ENCODE data around the gene LRP1. TPM values are rescaled to one million over a fixed set of nuclear protein-coding genes. Genes with fewer than 3 reads are reported as not detected.

LRP1 gene
- total and polyA plus RNA-seq, 4 donors, result 87.5 to 375 (median 139) TPM

DNA sequence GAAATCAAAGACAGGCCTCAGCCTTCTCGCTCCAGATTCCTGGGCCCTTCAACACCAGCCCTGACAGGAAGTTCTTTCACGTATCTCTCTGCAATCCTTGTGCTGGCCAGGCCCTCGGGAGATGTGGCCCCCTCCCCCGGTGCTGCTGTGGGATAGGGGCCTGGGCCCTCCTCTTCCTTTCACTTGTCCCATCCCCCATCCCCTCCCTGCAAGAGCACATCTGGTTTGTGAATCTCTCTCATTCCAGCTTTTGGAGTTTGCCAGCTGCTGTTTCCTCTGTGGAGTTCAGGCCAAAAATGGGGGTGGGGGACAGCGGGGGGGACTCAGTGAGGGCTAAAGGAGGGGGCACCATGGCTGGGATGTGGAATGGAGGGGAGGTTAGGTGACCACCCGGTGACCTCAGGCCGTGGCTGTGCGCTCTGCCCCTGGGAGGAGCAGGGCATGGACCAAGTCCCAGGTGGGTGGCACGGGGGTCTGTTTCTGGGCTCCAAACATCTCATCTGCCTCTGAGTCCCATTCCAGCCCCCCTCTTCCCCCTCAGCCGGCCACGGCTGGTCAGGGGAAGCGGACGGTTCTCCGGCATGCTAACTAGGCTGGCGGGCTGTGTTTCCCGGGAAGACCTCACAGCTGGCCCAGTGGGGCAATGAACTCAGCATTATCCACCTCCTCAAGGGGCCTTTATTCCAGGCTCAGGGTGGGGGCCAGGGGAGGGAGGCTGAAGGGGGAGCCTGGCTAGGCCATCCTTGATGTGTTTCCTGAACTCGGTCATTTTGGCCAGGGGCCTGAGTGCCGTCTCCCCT lies 7.4 kb downstream of the LRP1 start:
- Histone ChIP-seq H3K9me3 (ENCODE audit: control insufficient read depth in 4 of 4, low read length in 3 of 4) (no peaks in the 10 kb centered on the region), H3K27ac (ENCODE audit: low read depth in 1 of 2, low read length in 2 of 2) (peak overlapping the region; percentile 83 to 84), H3K4me3 (ENCODE audit: low read depth in 1 of 3, low read length in 3 of 3) (no peak overlapping the region), H3K9ac (ENCODE audit: low read depth in 1 of 2, low read length in 2 of 2) (no peak overlapping the region), H3K36me3 (ENCODE audit: control insufficient read depth in 4 of 4, insufficient read depth in 3 of 4, low read depth in 1 of 4, low read length in 3 of 4) (peaks cover 0 to 2% (median 1%) of the 10 kb centered on the region in 4 donors), H3K27me3 (ENCODE audit: control insufficient read depth in 4 of 4, insufficient read depth in 4 of 4, low read length in 3 of 4) (no peaks in the 10 kb centered on the region), H3K4me1 (ENCODE audit: control insufficient read depth in 4 of 4, insufficient read depth in 4 of 4, low read length in 3 of 4) (peaks cover 46 to 96% (median 81%) of the 10 kb centered on the region in 4 donors)
- no peak for DNase-seq (ENCODE audit: low spot score)
- 50% methylated on average over 18 of the region's 18 CpGs for WGBS
- peak; percentile 41 to 52 for TF ChIP-seq RXRA (IDR thresholded peaks at IDR 0.05)
- TF ChIP-seq SP1 (IDR thresholded peaks at IDR 0.05), result peak; percentile 18
- TF ChIP-seq, protein P1, sequence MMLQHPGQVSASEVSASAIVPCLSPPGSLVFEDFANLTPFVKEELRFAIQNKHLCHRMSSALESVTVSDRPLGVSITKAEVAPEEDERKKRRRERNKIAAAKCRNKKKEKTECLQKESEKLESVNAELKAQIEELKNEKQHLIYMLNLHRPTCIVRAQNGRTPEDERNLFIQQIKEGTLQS (IDR thresholded peaks at IDR 0.05), result no peak
- TF ChIP-seq EGR1 (IDR thresholded peaks at IDR 0.05; ENCODE audit: low read depth in 2 of 2), result no peak

GRCh38 chr12:57138526-57139272 lies 10.4 kb downstream of the LRP1 start:
- WGBS, result 30% methylated on average over 13 of the region's 13 CpGs
- H3K9me3 ChIP-seq (ENCODE audit: control insufficient read depth in 4 of 4, low read length in 3 of 4), result no peaks in the 10 kb centered on the region
- peak overlapping the region in 1 of 3 donors; percentile 4 for H3K4me3 ChIP-seq (ENCODE audit: low read depth in 1 of 3, low read length in 3 of 3)
- H3K36me3 ChIP-seq (ENCODE audit: control insufficient read depth in 4 of 4, insufficient read depth in 3 of 4, low read depth in 1 of 4, low read length in 3 of 4), result peaks cover 17 to 25% (median 21%) of the 10 kb centered on the region in 4 donors
- peak; percentile 98 for TF ChIP-seq HNF4G (IDR thresholded peaks at IDR 0.05)
- TF ChIP-seq MAX (IDR thresholded peaks at IDR 0.05), result peak; percentile 92
- no peak for TF ChIP-seq TAF1 (conservative IDR thresholded peaks at IDR 0.05)
- TF ChIP-seq SP1 (IDR thresholded peaks at IDR 0.05), result peak; percentile 89
- TF ChIP-seq RAD21 (IDR thresholded peaks at IDR 0.05), result no peak
- peak; percentile 94 to 95 for TF ChIP-seq RXRA (IDR thresholded peaks at IDR 0.05)
- no peak for TF ChIP-seq FOXA1 (IDR thresholded peaks at IDR 0.05)
- TF ChIP-seq HNF4A (conservative IDR thresholded peaks at IDR 0.05), result peak; percentile 97 to 98
- TF ChIP-seq NR2F2 (IDR thresholded peaks at IDR 0.05), result peak; percentile 91
- TF ChIP-seq, protein P1 (IDR thresholded peaks at IDR 0.05), result no peak
- TF ChIP-seq YY1 (IDR thresholded peaks at IDR 0.05), result peak; percentile 56
- TF ChIP-seq CTCF (IDR thresholded peaks at IDR 0.05; ENCODE audit: low read depth, low read length, missing input control), result no peak
- TF ChIP-seq EGR1 (IDR thresholded peaks at IDR 0.05; ENCODE audit: low read depth in 2 of 2), result peak in 1 of 2 donors; percentile 77
- TF ChIP-seq FOXA2 (IDR thresholded peaks at IDR 0.05), result peak; percentile 17
- peak in 1 of 2 donors; percentile 84 for TF ChIP-seq JUND (IDR thresholded peaks at IDR 0.05)
- TF ChIP-seq, protein P2, sequence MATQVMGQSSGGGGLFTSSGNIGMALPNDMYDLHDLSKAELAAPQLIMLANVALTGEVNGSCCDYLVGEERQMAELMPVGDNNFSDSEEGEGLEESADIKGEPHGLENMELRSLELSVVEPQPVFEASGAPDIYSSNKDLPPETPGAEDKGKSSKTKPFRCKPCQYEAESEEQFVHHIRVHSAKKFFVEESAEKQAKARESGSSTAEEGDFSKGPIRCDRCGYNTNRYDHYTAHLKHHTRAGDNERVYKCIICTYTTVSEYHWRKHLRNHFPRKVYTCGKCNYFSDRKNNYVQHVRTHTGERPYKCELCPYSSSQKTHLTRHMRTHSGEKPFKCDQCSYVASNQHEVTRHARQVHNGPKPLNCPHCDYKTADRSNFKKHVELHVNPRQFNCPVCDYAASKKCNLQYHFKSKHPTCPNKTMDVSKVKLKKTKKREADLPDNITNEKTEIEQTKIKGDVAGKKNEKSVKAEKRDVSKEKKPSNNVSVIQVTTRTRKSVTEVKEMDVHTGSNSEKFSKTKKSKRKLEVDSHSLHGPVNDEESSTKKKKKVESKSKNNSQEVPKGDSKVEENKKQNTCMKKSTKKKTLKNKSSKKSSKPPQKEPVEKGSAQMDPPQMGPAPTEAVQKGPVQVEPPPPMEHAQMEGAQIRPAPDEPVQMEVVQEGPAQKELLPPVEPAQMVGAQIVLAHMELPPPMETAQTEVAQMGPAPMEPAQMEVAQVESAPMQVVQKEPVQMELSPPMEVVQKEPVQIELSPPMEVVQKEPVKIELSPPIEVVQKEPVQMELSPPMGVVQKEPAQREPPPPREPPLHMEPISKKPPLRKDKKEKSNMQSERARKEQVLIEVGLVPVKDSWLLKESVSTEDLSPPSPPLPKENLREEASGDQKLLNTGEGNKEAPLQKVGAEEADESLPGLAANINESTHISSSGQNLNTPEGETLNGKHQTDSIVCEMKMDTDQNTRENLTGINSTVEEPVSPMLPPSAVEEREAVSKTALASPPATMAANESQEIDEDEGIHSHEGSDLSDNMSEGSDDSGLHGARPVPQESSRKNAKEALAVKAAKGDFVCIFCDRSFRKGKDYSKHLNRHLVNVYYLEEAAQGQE (IDR thresholded peaks at IDR 0.05), result peak; percentile 42
- TF ChIP-seq, protein P3, sequence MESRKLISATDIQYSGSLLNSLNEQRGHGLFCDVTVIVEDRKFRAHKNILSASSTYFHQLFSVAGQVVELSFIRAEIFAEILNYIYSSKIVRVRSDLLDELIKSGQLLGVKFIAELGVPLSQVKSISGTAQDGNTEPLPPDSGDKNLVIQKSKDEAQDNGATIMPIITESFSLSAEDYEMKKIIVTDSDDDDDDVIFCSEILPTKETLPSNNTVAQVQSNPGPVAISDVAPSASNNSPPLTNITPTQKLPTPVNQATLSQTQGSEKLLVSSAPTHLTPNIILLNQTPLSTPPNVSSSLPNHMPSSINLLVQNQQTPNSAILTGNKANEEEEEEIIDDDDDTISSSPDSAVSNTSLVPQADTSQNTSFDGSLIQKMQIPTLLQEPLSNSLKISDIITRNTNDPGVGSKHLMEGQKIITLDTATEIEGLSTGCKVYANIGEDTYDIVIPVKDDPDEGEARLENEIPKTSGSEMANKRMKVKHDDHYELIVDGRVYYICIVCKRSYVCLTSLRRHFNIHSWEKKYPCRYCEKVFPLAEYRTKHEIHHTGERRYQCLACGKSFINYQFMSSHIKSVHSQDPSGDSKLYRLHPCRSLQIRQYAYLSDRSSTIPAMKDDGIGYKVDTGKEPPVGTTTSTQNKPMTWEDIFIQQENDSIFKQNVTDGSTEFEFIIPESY (IDR thresholded peaks at IDR 0.05), result peak; percentile 76
- TF ChIP-seq GABPA (IDR thresholded peaks at IDR 0.05 in 1 of 2, conservative IDR thresholded peaks at IDR 0.05 in 1 of 2), result peak in 1 of 2 donors; percentile 20
- H3K4me1 ChIP-seq (ENCODE audit: control insufficient read depth in 4 of 4, insufficient read depth in 4 of 4, low read length in 3 of 4), result peaks cover 30 to 80% (median 62%) of the 10 kb centered on the region in 4 donors
- peak overlapping the region; percentile 63 to 93 for H3K27ac ChIP-seq (ENCODE audit: low read depth in 1 of 2, low read length in 2 of 2)
- no peak overlapping the region for H3K9ac ChIP-seq (ENCODE audit: low read depth in 1 of 2, low read length in 2 of 2)
- no peaks in the 10 kb centered on the region for H3K27me3 ChIP-seq (ENCODE audit: control insufficient read depth in 4 of 4, insufficient read depth in 4 of 4, low read length in 3 of 4)
- peak; percentile 72 for DNase-seq (ENCODE audit: low spot score)
